ENCODE data around the gene CMSS1.

GRCh38 chr3:100111728-100112127 lies 294.1 kb downstream of the CMSS1 start:
- no peak for TF ChIP-seq POLR2AphosphoS5 (IDR thresholded peaks at IDR 0.05; ENCODE audit: low read depth, low read length)
- no peak for TF ChIP-seq FOXP2 (optimal IDR thresholded peaks at IDR 0.05; ENCODE audit: borderline replicate concordance, extremely low read depth, extremely low read length, insufficient read depth)
- TF ChIP-seq REST (IDR thresholded peaks at IDR 0.05; ENCODE audit: insufficient read depth in 1 of 2, low read depth in 2 of 2, low read length in 2 of 2), result no peak
- TF ChIP-seq TAF1 (IDR thresholded peaks at IDR 0.05; ENCODE audit: borderline replicate concordance, insufficient read depth, low read length), result no peak
- TF ChIP-seq SIN3A (IDR thresholded peaks at IDR 0.05; ENCODE audit: borderline replicate concordance, insufficient read depth, low read length), result no peak
